IMR-90 (cell line): ENCODE measurements around the gene NKG7. TPM values are rescaled to one million over a fixed set of nuclear protein-coding genes. Genes with fewer than 3 reads are reported as not detected.
"Not testable (repeated sequence)": the region's sequence is repeated elsewhere in the genome, so short reads cannot be mapped to it uniquely, and the experiment has no call there.

Experiments
- ATAC-seq: fragments of 200-7000 bp; cut with Tn5 transposase; 2 replicates; pipeline ENCODE4 v1.9.1; 2020; ENCODE audit warnings: low read depth, mild to moderate bottlenecking, moderate library complexity
- BruUV-seq: library from RNA; stranded (reverse); fragments of 400-500 nt; replicated peaks from 2 replicates; lab custom pipeline; 2021; lab: Mats Ljungman, UMichigan
- CTCF ChIA-PET: fragments of 300-600 bp; formaldehyde crosslinking; extraction: SDS; loops from one replicate; lab custom pipeline; 2021; ENCODE audit warnings: antibody characterized with exemption; lab: Yijun Ruan, JAX
- POLR2A ChIA-PET: fragments of 300-600 bp; sonication (Branson Sonifier 250); formaldehyde crosslinking; loops from one replicate; lab custom pipeline; 2022; ENCODE audit warnings: antibody characterized with exemption; ENCODE audit not compliant: unreplicated experiment; lab: Charles Lee
- DNase-seq: peaks from one replicate; pipeline ENCODE4 v3.0.0; 2013
- H2AFZ ChIP-seq: replicated peaks from 2 replicates; pipeline ENCODE3; 2013; ENCODE audit warnings: low read length, mild to moderate bottlenecking; ENCODE audit not compliant: poor library complexity
- H2AK5ac ChIP-seq: 2 replicates; pipeline ENCODE4 v1.6.1; 2013; ENCODE audit warnings: low read depth, low read length, inconsistent platforms
- H2AK9ac ChIP-seq: replicated peaks from 2 replicates; pipeline ENCODE3; 2013; ENCODE audit warnings: mild to moderate bottlenecking, low read depth, low read length, moderate library complexity; ENCODE audit not compliant: poor library complexity
- H2BK120ac ChIP-seq: 2 replicates; pipeline ENCODE4 v1.6.1; 2013; ENCODE audit warnings: low read depth, low read length, inconsistent platforms
- H2BK15ac ChIP-seq: 3 replicates; pipeline ENCODE4 v1.6.1; 2013; ENCODE audit warnings: low read depth, low read length, inconsistent platforms
- H2BK20ac ChIP-seq: 2 replicates; pipeline ENCODE4 v1.6.1; 2013; ENCODE audit warnings: low read depth, mild to moderate bottlenecking, inconsistent platforms, low read length, moderate library complexity
- H2BK5ac ChIP-seq: 2 replicates; pipeline ENCODE4 v1.6.1; 2013; ENCODE audit warnings: mild to moderate bottlenecking, low read depth, low read length, inconsistent platforms; ENCODE audit not compliant: poor library complexity, severe bottlenecking
- H3K14ac ChIP-seq: replicated peaks from 2 replicates; pipeline ENCODE4 v1.6.1; 2013; ENCODE audit warnings: low read depth, low read length, inconsistent platforms
- H3K18ac ChIP-seq: 2 replicates; pipeline ENCODE4 v1.6.1; 2013; ENCODE audit warnings: low read depth, low read length, control low read depth
- H3K23ac ChIP-seq: 2 replicates; pipeline ENCODE4 v1.6.1; 2013; ENCODE audit warnings: low read depth, low read length, inconsistent platforms
- H3K27ac ChIP-seq: 2 replicates; pipeline ENCODE4 v1.5.1; 2013; ENCODE audit warnings: mild to moderate bottlenecking, control low read depth, low read length; ENCODE audit not compliant: insufficient read depth
- H3K27me3 ChIP-seq: 2 replicates; pipeline ENCODE4 v1.6.1; 2013; ENCODE audit warnings: low read length; ENCODE audit not compliant: control insufficient read depth, insufficient read depth
- H3K36me3 ChIP-seq: 2 replicates; pipeline ENCODE4 v1.6.1; 2013; ENCODE audit warnings: low read length, mixed read lengths; ENCODE audit not compliant: control insufficient read depth, insufficient read depth
- H3K4ac ChIP-seq: 2 replicates; pipeline ENCODE4 v1.6.1; 2013; ENCODE audit warnings: low read depth, low read length, inconsistent platforms
- H3K4me1 ChIP-seq: 2 replicates; pipeline ENCODE4 v1.6.1; 2013; ENCODE audit warnings: low read length, mixed read lengths; ENCODE audit not compliant: control insufficient read depth, insufficient read depth
- H3K4me2 ChIP-seq: 2 replicates; pipeline ENCODE4 v1.6.1; 2013; ENCODE audit warnings: low read depth, mild to moderate bottlenecking, control low read depth, low read length, moderate library complexity
- H3K4me3 ChIP-seq: 2 replicates; pipeline ENCODE4 v1.5.1; 2013; ENCODE audit warnings: low read depth, mild to moderate bottlenecking, control low read depth, low read length, moderate library complexity; ENCODE audit not compliant: insufficient read depth
- H3K56ac ChIP-seq: 2 replicates; pipeline ENCODE4 v1.6.1; 2013; ENCODE audit warnings: low read length, inconsistent platforms; ENCODE audit not compliant: insufficient read depth; ENCODE audit errors: extremely low read depth
- H3K79me1 ChIP-seq, 2 experiments: 2 replicates each; pipeline ENCODE4 v1.6.1; 2013; ENCODE audit warnings: low read length in 2 of 2, inconsistent platforms in 1 of 2, low read depth in 1 of 2
- H3K9ac ChIP-seq: 2 replicates; pipeline ENCODE4 v1.6.1; 2013; ENCODE audit warnings: low read depth, low read length, control low read depth
- H3K9me1 ChIP-seq: 2 replicates; pipeline ENCODE4 v1.6.1; 2013; ENCODE audit warnings: low read length, inconsistent platforms; ENCODE audit not compliant: insufficient read depth
- H3K9me3 ChIP-seq: 2 replicates; pipeline ENCODE4 v1.6.1; 2013; ENCODE audit warnings: low read length; ENCODE audit not compliant: control insufficient read depth, insufficient read depth
- H4K20me1 ChIP-seq: 2 replicates; pipeline ENCODE4 v1.6.1; 2013; ENCODE audit warnings: low read length, inconsistent platforms; ENCODE audit not compliant: insufficient read depth
- H4K5ac ChIP-seq: 2 replicates; pipeline ENCODE4 v1.6.1; 2013; ENCODE audit warnings: mild to moderate bottlenecking, low read depth, low read length, control low read depth
- H4K8ac ChIP-seq, 2 experiments: 2 replicates each; pipeline ENCODE4 v1.6.1; 2013; ENCODE audit warnings: low read depth in 2 of 2, low read length in 2 of 2, control low read depth in 1 of 2, inconsistent platforms in 1 of 2
- H4K91ac ChIP-seq: 2 replicates; pipeline ENCODE4 v1.6.1; 2013; ENCODE audit warnings: low read depth, low read length, inconsistent platforms; ENCODE audit not compliant: insufficient read depth
- WGBS, 2 experiments: methylation state at CpG; one replicate each; pipeline versions ENCODE4 v1.1.5 to v1.1.7; 2013; ENCODE audit warnings: missing lambda C conversion rate in 2 of 2; ENCODE audit not compliant: insufficient read length in 1 of 2; ENCODE audit errors: extremely low coverage in 2 of 2; 5-methylcytosine and 5-hydroxymethylcytosine counted together
- dilution Hi-C: fragments of 300-500 bp; cut with HindIII; formaldehyde crosslinking; loops from one replicate; pipeline ENCODE4 v1.14.3; 2018; ENCODE audit warnings: low sequenced_read_pairs; ENCODE audit not compliant: unreplicated experiment
- in situ Hi-C: fragments of 300-500 bp; cut with MboI; formaldehyde crosslinking; loops from 3 replicates; pipeline ENCODE4 v1.14.3; 2019; ENCODE audit warnings: low sequenced_read_pairs, inconsistent platforms, mixed read lengths
- intact Hi-C: fragments of 100-400 bp; cut with micrococcal nuclease; formaldehyde crosslinking; loops from 2 replicates; pipeline ENCODE4 v1.10.0; 2022
- polyA plus RNA-seq, 3 experiments: library from polyadenylated mRNA; depleted of rRNA; stranded (reverse); fragments of >200 nt; gene quantifications; 2 replicates each; pipeline ENCODE4 v1.2.3, GENCODE V29; 2012; ENCODE audit warnings: low replicate concordance in 1 of 3
- total RNA-seq: library from RNA; depleted of rRNA; stranded (reverse); fragments of >200 nt; gene quantifications from 2 replicates; pipeline ENCODE4 v1.2.3, GENCODE V29; 2012

Gene NKG7
- total and polyA plus RNA-seq, 2 of the 4 experiments (the other 2 are of a cell fraction): not detected

DNA sequence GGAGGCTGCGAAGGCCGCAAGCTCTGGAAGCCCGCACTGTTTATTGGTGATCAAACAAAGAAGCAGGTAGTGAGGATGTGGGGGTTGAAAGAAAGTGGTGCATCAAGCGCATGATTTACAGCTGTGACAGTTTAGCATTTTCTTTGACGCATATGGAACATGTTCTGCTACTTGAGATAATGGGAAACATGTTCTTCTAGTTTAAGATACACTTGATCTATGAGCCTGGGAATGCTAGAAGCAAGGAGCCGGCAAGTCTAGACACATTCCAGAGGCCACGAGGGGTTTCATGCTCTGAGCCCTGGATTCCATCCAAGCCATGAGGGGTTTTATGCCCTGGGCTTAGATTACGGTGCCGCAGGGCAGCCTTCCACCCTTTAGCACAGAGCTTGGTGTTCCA lies 25.0 kb upstream of the NKG7 start:
- 59% methylated on average over 7 of the region's 9 CpGs; no CpG with 5 or more reads in 1 of the 2 experiments for WGBS, 2 experiments
- BruUV-seq: not testable (repeated sequence)

More for the DNA sequence above, 25.0 kb upstream of the NKG7 start:
- H2AK9ac ChIP-seq, H3K4me1 ChIP-seq, H2BK120ac ChIP-seq, H2AK5ac ChIP-seq, H2BK15ac ChIP-seq, H3K18ac ChIP-seq, H3K4ac ChIP-seq, H3K9me1 ChIP-seq, H3K4me3 ChIP-seq, H3K14ac ChIP-seq, DNase-seq, POLR2A ChIA-PET, H3K9me3 ChIP-seq, H4K8ac ChIP-seq, H3K9ac ChIP-seq, H2AFZ ChIP-seq, in situ Hi-C loops, H3K36me3 ChIP-seq, H3K4me2 ChIP-seq, H3K27me3 ChIP-seq, ATAC-seq, H3K79me1 ChIP-seq, H2BK20ac ChIP-seq, H3K56ac ChIP-seq, dilution Hi-C loops, H4K91ac ChIP-seq, H3K23ac ChIP-seq, H4K5ac ChIP-seq, H2BK5ac ChIP-seq, intact Hi-C loops, H4K20me1 ChIP-seq, H3K27ac ChIP-seq: not testable (repeated sequence)
- CTCF ChIA-PET: interaction anchor here (0.7 to 1.9 kb wide), 5 partner anchors 21 to 264 kb away, joined by 3 to 5 read pairs (median 4); partner anchors contain the start of gene SIGLEC10
